BE2C (cell line): ENCODE data around the gene SOX6.

ENCODE experiments used
- DNase-seq: peaks from one replicate; pipeline ENCODE4 v3.0.0-alpha.2; 2020
- H3K27me3 ChIP-seq: fragments of 250-450 bp; sonication (Bioruptor Pico); 2 replicates; pipeline ENCODE4 v1.5.1; 2020; ENCODE audit warnings: mild to moderate bottlenecking
- H3K36me3 ChIP-seq: fragments of 250-450 bp; sonication (Bioruptor Pico); 2 replicates; pipeline ENCODE4 v1.5.1; 2020; ENCODE audit warnings: mild to moderate bottlenecking
- H3K4me1 ChIP-seq: fragments of 250-450 bp; sonication (Bioruptor Pico); 2 replicates; pipeline ENCODE4 v1.5.1; 2020
- H3K4me3 ChIP-seq: 2 replicates; pipeline ENCODE4 v1.5.1; 2011; ENCODE audit warnings: low read depth, low read length
- H3K9me3 ChIP-seq: fragments of 250-450 bp; sonication (Bioruptor Pico); 2 replicates; pipeline ENCODE4 v1.5.1; 2020
- CTCF ChIP-seq: IDR thresholded peaks from 2 replicates; pipeline ENCODE4 v1.5.1; 2012; ENCODE audit warnings: mild to moderate bottlenecking, low read depth, low read length

Gene SOX6

GRCh38 chr11:16098526-16099205 lies 257.7 kb downstream of the SOX6 start:
- Histone ChIP-seq H3K9me3 (no peaks in the 10 kb centered on the region), H3K36me3 (no peaks in the 10 kb centered on the region), H3K4me3 (no peak overlapping the region), H3K27me3 (no peaks in the 10 kb centered on the region), H3K4me1 (no peaks in the 10 kb centered on the region)
- no peak for DNase-seq
- no peak for TF ChIP-seq CTCF

- TF ChIP-seq CTCF: no peak
- H3K27me3 ChIP-seq: no peaks in the 10 kb centered on the region
- no peak for DNase-seq
- no peaks in the 10 kb centered on the region for H3K36me3 ChIP-seq
- no peaks in the 10 kb centered on the region for H3K4me1 ChIP-seq
- H3K4me3 ChIP-seq: no peak overlapping the region
- no peaks in the 10 kb centered on the region for H3K9me3 ChIP-seq
These were observed 258.8 kb downstream of the SOX6 start for GRCh38 chr11:16097543-16097942.

- DNase-seq: no peak
- TF ChIP-seq CTCF: no peak
These were observed 260.0 kb downstream of the SOX6 start for GRCh38 chr11:16096336-16096735.

GRCh38 chr11:16095756-16096155 lies 260.6 kb downstream of the SOX6 start:
- DNase-seq: no peak
- no peak for TF ChIP-seq CTCF
- no peaks in the 10 kb centered on the region for H3K36me3 ChIP-seq
- no peaks in the 10 kb centered on the region for H3K27me3 ChIP-seq
- no peaks in the 10 kb centered on the region for H3K9me3 ChIP-seq
- H3K4me3 ChIP-seq: no peak overlapping the region
- H3K4me1 ChIP-seq: no peaks in the 10 kb centered on the region

More at GRCh38 chr11:16096336-16096735, 260.0 kb downstream of the SOX6 start:
- no peaks in the 10 kb centered on the region for H3K4me1 ChIP-seq
- no peaks in the 10 kb centered on the region for H3K27me3 ChIP-seq
- H3K36me3 ChIP-seq: no peaks in the 10 kb centered on the region
- no peak overlapping the region for H3K4me3 ChIP-seq
- no peaks in the 10 kb centered on the region for H3K9me3 ChIP-seq

GRCh38 chr11:16093889-16094653 lies 262.3 kb downstream of the SOX6 start:
- Histone ChIP-seq H3K4me3 (no peak overlapping the region), H3K36me3 (no peaks in the 10 kb centered on the region), H3K27me3 (no peaks in the 10 kb centered on the region), H3K4me1 (no peaks in the 10 kb centered on the region), H3K9me3 (no peaks in the 10 kb centered on the region)
- TF ChIP-seq CTCF: no peak
- no peak for DNase-seq

GRCh38 chr11:16091862-16092261 lies 264.5 kb downstream of the SOX6 start:
- no peak for TF ChIP-seq CTCF
- H3K4me1 ChIP-seq: no peaks in the 10 kb centered on the region
- no peak overlapping the region for H3K4me3 ChIP-seq
- no peak for DNase-seq
- H3K27me3 ChIP-seq: no peaks in the 10 kb centered on the region
- no peaks in the 10 kb centered on the region for H3K36me3 ChIP-seq
- H3K9me3 ChIP-seq: no peaks in the 10 kb centered on the region
